H7 (cell line): ENCODE results near the gene PES1. TPM values are rescaled to one million over a fixed set of nuclear protein-coding genes. Genes with fewer than 3 reads are reported as not detected.
A peak's percentile ranks its signal among the peaks of the same experiment; 100 is the strongest.

Experiments
- DNase-seq: peaks from one replicate; pipeline ENCODE4 v3.0.0; 2012
- H3K27me3 ChIP-seq: 2 replicates; pipeline ENCODE4 v1.6.0; 2011; ENCODE audit warnings: mild to moderate bottlenecking, low read length; ENCODE audit not compliant: control insufficient read depth, insufficient read depth
- H3K36me3 ChIP-seq: replicated peaks from 2 replicates; pipeline ENCODE4 v1.5.1; 2011; ENCODE audit warnings: low read length; ENCODE audit not compliant: control insufficient read depth, insufficient read depth
- H3K4me3 ChIP-seq: 2 replicates; pipeline ENCODE4 v1.5.1; 2011; ENCODE audit warnings: low read depth, mild to moderate bottlenecking, control low read depth, low read length, moderate library complexity; ENCODE audit not compliant: insufficient read depth
- total RNA-seq: library from RNA; depleted of rRNA; stranded (reverse); fragments of >200 nt; shearing (Covaris generic); gene quantifications from 2 replicates; pipeline ENCODE4 v1.2.3, GENCODE V29; 2014; rRNA removed

The PES1 gene
- total RNA-seq, 1 experiment from 2014 or later, result 111 TPM

GRCh38 chr22:30538280-30538679 is 53.4 kb downstream of the PES1 start:
- Histone ChIP-seq H3K27me3 (peaks cover 14% of the 10 kb centered on the region), H3K36me3 (no peaks in the 10 kb centered on the region), H3K4me3 (no peak overlapping the region)
- no peak for DNase-seq

- no peak for DNase-seq
- no peaks in the 10 kb centered on the region for H3K36me3 ChIP-seq
- no peak overlapping the region for H3K4me3 ChIP-seq
- H3K27me3 ChIP-seq, result peaks cover 4% of the 10 kb centered on the region; the same call in 1 of the 2 replicates
These were observed 54.5 kb downstream of the PES1 start for GRCh38 chr22:30537083-30537731.

- DNase-seq, result no peak
- Histone ChIP-seq H3K36me3 (no peaks in the 10 kb centered on the region), H3K4me3 (no peak overlapping the region), H3K27me3 (no peaks in the 10 kb centered on the region)
These were observed 56.5 kb downstream of the PES1 start for GRCh38 chr22:30535182-30535581.

GRCh38 chr22:30531651-30532608 is 59.8 kb downstream of the PES1 start:
- Histone ChIP-seq H3K4me3 (no peak overlapping the region), H3K36me3 (no peaks in the 10 kb centered on the region), H3K27me3 (no peaks in the 10 kb centered on the region)
- DNase-seq, result peak; percentile 59

GRCh38 chr22:30526656-30527055 is 65.1 kb downstream of the PES1 start:
- Histone ChIP-seq H3K4me3 (no peak overlapping the region), H3K36me3 (no peaks in the 10 kb centered on the region), H3K27me3 (no peaks in the 10 kb centered on the region)
- no peak for DNase-seq

Other genes starting within 250 kb of the PES1 start
- gene SF3A1, start 235.0 kb downstream of the PES1 start, total RNA-seq, result 70.1 and 97.1 TPM in 2 replicates
- 4.7 and 6.1 TPM in 2 replicates for gene CCDC157, start 234.9 kb downstream of the PES1 start, total RNA-seq
- gene RNF215, start 204.5 kb downstream of the PES1 start, total RNA-seq, result 24.7 and 26.6 TPM in 2 replicates
- 1.7 and 4.2 TPM in 2 replicates for gene SEC14L2, start 194.9 kb downstream of the PES1 start, total RNA-seq
- gene MTFP1, start 166.1 kb downstream of the PES1 start, total RNA-seq, result 96.3 and 117 TPM in 2 replicates
- not detected in 2 replicates for gene SEC14L3, start 119.9 kb downstream of the PES1 start, total RNA-seq
- not detected in 2 replicates for gene SEC14L4, start 86.2 kb downstream of the PES1 start, total RNA-seq
- gene SEC14L6, start 45.2 kb downstream of the PES1 start, total RNA-seq, result 0.17 and 0.55 TPM in 2 replicates
- gene GAL3ST1, start 17.2 kb downstream of the PES1 start, total RNA-seq, result 8.4 and 11.9 TPM in 2 replicates
- gene TCN2, start 15.3 kb upstream of the PES1 start, total RNA-seq, result 35.6 and 40.3 TPM in 2 replicates
- 5.1 and 6.5 TPM in 2 replicates for gene SLC35E4, start 43.9 kb upstream of the PES1 start, total RNA-seq
- 1.8 and 2.6 TPM in 2 replicates for gene DUSP18, start 76.0 kb upstream of the PES1 start, total RNA-seq
- gene OSBP2, start 103.0 kb upstream of the PES1 start, total RNA-seq, result 3.4 and 4.7 TPM in 2 replicates